Stimulated activated CD4-positive, alpha-beta T cell treated with anti-CD3 and anti-CD28 coated beads, Interleukin-15, amount 100 ng/mL, for 1 hour (primary cell): ENCODE data around the gene RPL28.

Source experiments
- DNase-seq, 2 donors: peaks; one replicate each; pipeline ENCODE4 v3.0.0-alpha.2; 2020; ENCODE audit warnings: low read depth in 1 of 2, low spot score in 1 of 2

RPL28 gene

DNA sequence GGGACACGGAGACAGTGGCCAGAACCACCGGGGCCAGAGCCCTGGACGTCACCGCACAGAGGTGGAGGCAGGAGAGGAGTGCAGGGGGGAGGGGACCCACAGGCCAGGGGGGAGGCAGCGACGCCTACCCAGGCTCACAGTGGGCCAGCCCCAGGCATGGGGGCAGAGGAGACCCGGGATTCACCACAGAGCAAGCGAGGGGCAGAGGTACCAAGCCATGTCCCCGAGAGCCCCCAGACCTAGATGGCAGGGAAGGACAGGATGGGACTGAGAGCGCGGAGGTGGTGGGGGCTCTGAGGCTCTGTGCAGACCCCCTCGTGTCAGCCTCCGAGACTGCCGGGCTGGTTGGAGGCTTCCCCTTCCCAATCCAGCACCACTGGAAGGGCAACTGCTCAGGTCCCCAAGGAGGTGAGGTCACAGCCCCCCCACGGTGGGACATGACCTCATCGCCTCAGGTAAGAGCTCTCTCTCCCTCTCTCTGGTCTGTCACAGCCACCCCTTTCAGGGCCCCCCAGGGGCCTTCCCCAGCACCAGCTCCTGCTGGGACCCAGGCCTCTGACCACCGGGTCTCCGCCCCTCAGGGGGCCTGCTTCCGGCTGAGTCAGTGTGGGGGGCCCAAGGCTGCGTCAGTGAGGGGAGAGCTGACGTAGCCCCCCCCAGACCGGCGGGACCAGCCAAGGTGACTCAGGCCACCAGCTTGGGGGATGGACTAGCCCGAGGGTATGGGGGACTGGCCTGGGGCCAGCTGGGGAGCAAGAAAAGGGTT is 13.2 kb upstream of the RPL28 start:
- no peak for DNase-seq

DNA sequence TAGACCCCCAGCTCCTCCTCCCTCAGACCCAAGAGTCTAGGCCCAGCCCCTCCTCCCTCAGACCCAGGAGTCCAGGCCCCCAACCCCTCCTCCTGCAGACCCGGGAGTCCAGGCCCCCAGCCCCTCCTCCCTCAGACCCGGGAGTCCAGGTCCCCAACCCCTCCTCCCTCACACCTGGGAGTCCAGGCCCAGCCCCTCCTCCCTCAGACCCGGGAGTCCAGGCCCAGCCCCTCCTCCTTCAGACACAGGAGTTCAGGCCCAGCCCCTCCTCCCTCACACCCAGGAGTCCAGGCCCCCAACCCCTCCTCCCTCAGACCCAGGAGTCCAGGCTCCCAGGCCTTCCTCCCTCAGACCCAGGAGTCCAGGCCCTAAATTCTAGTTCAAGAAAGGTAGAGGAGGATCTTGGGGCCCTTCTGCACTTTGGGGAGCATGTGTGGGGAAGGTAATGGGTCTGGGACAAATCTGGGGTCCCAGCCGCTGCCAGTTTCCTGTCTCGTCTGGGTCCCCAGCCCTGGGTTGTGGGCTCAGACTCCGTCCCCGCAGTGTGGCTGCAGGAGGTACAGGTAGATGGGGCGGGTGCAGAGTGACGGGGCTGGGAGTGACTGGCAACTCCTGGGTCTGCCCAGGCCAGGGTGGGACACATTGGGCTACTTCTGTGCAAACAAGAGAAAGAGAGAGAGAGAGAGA is 12.3 kb upstream of the RPL28 start:
- DNase-seq: no peak

DNA sequence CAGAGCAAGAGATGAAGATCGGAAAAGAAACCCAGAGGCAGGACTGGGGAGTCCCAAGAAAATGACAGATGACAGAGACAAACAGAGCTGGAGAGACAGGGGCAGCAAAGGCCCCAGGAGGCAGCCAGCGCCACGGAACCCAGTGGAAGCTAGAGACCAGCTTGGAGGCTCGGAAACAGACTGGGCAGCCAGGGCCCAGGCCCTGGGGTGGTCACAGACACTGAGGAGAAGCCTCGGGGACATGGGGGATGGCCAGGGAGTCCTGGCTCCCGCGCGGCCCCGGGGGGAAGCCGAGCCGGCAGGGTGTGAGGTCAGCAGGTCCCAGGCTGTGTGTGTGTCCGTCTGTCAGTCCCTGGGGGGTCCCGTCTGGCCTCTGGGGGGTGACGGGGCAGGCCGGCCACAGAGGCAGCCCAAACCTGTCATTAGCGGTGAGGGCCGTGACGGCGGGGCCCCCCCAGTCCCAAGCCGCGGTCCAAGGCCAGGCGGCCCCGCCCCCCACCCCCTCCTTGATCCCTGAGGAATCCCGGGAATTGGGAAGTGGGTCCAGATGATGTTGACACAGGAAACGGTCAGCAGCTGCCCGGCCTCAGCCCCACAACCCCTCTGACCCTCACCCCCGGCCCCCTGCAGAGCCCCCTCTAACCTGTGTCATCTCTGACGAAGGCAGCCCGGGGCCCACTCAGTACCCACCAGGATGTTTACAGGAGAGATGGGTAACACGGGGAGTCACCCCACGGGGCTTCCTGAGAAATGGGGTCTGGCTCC is 11.6 kb upstream of the RPL28 start:
- no peak for DNase-seq

DNA sequence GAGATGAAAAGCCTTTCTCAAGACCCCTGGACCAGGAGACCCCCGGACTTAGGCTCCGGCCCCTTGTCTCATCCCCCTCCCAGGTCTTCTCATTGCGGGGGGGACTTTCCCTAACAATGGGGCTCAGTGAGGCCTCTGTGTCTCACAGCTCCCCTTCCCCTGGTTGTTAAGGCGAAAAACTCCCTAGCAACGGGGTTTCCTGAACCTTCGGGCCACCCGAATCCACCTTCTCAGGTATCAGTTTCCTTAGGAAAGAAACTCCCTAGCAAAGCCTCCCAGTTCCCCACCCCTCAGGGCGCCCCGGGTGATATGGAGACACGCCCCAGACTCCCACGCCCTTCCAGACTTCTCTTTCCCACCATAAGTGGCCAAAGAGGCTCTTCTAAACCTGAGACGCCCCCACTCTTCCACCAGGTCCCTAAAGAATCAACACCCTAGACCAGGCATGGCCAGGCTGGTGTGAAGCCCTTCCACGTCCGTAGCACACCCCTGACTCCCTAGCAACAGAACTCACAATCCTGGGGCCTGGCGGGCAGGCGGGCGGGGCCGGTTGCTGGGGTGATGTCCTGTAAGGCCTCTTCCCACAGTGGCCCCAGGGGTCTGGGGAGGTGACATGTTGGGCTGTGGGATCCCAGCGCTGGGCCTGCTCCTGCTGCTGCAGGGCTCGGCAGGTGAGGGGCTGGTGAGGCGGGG is 9.3 kb upstream of the RPL28 start, which contains the start of gene TMEM190:
TMEM190 (plus strand) TSS at position 586 of the 693 bp plus-strand sequence; CDS start at position 614, 28 bp downstream.
- DNase-seq: no peak

DNA sequence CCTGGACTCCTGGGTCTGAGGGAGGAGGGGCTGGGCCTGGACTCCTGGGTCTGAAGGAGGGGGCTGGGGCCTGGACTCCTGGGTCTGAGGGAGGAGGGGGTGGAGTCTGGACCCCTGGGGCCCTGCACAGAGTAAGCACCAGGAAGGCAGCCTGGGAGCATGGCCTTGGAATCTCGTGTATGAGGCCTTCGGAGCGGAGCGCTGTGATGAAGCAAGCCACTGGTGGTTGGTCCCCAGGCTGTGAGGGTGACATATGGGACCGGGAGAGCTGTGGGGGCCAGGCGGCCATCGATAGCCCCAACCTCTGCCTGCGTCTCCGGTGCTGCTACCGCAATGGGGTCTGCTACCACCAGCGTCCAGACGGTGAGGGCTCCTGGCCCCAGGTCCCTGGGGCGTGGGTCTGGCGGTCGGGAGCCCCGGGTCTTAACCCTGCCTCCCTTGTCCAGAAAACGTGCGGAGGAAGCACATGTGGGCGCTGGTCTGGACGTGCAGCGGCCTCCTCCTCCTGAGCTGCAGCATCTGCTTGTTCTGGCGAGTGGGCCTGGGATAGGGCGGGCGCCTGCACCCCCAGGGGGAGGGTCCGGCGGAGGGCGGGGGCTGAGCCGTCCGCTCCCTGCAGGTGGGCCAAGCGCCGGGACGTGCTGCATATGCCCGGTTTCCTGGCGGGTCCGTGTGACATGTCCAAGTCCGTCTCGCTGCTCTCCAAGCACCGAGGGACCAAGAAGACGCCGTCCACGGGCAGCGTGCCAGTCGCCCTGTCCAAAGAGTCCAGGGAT is 8.2 kb upstream of the RPL28 start:
- no peak for DNase-seq

DNA sequence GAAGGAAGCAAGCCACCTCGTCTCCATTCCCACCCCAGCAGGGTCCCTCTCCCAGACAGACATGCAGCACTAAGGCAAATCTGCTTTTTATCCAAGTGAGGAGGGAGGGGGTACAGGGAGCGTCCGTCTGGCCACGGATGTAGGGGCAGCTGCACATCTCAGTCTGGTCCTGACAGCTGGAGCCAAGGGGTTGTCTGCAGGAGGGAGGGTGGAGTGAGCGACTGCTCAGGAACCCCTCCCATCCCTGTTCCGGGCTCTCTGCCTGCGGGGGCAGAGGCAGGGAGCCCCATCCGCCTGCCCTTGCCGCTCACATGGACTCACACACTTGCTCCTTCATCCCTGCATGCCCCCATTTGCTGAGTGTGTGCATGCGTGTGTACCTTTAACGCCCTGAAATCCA is 6.6 kb upstream of the RPL28 start:
- no peak for DNase-seq

DNA sequence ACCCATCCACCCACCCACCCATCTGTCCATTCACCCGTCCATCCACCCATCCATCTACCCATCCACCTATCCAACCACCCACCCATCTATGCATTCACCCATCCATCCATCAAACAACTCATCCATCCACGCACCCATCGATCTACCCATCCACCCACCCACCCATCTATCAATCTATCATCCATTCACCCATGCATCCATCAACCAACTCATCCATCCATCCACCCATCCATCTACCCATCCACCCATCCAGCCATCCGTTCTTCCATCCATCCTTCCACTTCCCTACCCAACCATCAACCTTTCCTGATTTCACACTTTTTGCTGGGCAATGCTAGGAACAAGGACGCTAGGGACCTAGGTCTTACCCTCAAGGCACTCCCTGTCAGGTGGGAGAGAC is 3.7 kb upstream of the RPL28 start:
- no peak for DNase-seq

DNA sequence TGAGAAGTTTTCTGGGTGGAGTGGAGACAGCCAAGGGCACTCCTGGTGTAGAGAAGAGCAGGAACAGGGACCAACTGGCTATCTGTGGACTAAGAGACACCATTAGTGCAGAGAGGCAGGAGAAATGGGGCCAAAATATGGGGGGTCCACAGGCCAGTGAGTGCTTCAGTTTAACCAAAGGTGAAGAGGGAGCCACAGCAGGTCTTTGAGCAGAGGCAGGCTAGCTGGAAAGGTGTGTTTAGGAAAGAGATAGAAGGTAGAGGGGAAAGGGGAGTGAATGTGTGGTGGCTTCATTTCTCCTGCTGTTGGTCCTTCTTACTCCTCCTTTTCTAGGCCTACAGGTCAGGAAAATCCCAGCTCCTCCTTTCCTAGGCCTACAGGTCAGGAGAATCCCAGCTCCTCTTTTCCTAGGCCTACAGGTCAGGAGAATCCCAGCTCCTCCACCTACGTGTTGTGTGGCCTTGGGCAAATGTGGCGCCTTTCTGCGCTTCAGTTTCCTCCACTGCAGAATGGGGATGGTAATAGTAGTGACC is 3.1 kb upstream of the RPL28 start:
- no peak for DNase-seq

DNA sequence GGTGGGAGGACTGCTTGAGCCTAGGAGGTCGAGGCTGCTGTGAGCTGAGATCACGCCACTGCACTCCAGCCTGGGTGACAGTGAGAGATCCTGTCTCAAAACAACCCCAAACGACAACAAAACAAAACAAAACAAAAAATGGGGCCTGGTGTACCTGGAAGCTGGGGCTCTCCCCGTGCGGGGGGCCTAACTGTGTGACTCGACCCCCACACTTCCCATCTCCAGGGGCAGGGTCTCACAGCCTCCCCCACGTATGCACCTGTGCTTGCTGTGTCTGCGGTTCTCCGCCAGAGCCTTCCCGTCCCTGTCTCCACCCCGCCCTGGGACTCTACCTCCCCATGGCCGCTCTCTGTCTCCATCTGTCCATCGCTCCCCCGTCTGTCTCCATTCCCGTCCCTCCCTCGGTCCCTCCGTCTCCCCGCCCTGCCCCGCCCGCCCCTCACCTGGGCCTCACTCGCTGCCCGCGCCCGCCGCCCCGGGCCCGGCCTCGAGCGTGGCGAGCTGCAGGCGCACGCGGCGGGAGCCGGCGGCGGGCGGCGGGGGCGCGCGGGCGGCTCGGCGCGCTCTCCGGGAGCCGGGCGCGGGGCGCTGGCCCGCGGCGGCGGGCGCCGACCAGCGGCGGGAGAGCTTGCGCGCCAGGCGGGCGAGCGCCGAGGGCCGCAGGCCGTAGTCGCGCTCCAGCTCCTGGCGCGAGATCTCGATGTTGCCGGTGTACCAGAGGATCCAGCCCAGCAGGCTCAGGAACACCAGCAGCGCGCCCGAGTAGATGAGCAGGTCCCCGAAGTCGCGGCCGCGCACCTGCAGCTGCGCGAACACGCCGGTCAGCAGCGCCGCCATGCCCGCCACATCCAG is 2.2 kb upstream of the RPL28 start:
- DNase-seq: peak in 1 of 2 donors; percentile 33

DNA sequence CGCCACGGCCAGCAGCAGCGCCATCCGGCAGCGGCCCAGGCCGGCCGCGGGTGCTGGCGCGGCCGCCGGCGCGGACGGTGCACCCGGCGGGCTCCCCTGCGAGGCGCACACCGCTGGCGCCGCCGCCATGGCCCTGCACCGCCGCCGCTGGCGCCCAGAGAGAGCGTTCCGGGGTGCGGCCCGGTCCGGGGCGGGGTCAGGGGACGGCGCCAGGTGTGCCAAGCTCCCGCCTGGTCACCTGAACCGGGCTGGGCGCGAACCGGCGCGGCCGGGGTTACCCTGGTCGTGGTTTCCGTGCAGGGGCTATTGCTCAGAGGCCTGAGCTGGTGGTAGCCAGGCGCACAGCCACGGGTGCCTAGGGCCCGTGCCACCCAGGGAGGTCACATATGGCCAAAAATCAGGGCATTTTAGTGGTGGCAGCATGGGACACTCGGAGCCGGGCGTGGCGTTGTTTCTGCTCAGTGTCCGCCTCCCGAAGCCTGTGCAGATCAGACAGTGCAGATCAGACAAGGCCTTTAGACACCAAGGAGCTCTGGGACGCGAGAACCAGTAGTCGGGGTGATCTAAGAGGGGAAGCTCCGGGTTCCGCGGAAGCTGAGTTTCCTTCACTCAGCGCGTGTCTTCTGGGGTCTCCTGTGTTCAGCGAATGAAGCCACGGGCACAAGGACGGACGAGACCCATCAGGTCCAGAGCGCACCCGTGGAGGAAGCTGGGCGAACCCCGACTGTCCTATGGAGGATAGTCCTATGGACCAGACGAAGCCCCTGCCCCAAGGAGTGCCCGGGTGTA is 1.4 kb upstream of the RPL28 start, which contains the start of gene TMEM238:
TMEM238 (minus strand) TSS at position 162 of the 789 bp plus-strand sequence; CDS start at position 129, 33 bp downstream.
- no peak for DNase-seq

DNA sequence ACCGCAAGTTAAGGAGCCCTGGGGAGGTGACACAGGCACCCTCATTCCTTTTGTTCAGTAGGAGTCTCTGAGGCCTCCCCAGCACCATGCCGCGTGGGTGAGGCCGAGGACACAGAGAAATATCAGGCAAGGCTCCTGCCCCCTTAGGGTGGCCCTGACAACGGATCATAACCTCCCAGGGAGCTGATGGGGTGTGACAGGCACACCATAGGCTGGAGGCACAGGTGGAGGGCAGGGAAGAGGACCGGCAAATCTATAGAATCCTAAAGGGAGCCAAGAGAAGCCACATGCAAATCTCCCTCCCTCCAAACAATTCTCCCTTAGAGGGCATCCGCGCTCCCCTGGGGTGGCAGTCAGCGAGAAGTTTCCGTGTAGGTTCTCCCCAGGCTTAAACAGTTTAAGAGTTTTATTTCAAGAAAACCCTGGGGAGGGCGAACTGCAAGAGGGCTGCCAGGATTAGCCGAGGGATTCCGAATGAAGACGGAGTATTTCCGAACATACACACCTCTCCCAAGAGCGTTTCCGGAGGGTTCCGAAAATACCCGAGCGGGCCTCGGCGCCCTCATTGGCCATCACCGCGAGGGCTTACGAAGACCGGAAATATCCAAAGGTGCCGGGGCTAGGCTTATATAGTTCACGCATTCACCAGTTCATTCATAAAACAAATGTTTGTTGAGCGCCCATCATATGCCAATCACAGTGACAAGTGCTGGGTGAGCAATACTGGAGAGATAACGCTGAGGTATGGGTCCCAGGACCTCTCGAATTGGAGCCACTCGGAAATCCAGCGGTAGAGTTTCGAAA is 610 bp upstream of the RPL28 start:
- peak; percentile 88 to 93 for DNase-seq

DNA sequence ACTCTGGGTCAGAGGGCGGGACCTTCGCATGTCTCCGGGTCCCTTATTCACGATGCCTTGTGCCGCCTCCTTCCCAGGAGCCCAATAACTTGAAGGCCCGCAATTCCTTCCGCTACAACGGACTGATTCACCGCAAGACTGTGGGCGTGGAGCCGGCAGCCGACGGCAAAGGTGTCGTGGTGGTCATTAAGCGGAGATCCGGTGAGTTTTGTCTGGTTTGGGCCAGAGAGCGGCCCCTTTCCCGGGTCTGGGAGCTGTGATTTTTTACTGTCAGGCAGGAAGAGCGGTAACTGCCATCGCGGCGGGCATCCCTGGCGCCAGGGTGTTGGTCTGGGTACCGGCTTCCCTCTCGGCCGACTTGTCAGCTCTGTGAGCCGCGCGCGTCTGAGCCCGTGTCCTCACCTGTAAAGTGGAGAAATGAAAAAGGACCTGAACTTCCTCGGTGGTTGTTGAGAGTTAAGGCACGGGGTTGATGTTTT is 800 bp downstream of the RPL28 start:
- no peak for DNase-seq

DNA sequence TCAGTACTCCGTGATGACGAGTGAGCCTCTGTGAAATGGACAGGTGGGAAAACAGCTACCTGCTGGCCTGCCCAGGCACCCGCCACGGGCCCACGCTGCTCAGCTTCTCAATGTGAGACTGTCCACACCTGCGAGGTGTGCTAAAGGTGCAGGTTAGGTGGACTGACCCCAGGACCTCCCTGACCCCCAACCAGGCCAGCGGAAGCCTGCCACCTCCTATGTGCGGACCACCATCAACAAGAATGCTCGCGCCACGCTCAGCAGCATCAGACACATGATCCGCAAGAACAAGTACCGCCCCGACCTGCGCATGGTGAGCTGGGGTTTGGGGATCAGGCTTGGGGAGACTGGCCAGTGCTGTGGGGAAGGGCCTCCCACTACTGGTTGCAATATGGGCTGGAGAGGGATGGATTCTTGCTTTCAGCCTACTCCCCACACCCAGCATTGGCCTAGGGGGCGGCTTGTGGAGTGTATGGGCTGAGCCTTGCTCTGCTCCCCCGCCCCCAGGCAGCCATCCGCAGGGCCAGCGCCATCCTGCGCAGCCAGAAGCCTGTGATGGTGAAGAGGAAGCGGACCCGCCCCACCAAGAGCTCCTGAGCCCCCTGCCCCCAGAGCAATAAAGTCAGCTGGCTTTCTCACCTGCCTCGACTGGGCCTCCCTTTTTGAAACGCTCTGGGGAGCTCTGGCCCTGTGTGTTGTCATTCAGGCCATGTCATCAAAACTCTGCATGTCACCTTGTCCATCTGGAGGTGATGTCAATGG is 2.2 kb downstream of the RPL28 start:
- no peak for DNase-seq

DNA sequence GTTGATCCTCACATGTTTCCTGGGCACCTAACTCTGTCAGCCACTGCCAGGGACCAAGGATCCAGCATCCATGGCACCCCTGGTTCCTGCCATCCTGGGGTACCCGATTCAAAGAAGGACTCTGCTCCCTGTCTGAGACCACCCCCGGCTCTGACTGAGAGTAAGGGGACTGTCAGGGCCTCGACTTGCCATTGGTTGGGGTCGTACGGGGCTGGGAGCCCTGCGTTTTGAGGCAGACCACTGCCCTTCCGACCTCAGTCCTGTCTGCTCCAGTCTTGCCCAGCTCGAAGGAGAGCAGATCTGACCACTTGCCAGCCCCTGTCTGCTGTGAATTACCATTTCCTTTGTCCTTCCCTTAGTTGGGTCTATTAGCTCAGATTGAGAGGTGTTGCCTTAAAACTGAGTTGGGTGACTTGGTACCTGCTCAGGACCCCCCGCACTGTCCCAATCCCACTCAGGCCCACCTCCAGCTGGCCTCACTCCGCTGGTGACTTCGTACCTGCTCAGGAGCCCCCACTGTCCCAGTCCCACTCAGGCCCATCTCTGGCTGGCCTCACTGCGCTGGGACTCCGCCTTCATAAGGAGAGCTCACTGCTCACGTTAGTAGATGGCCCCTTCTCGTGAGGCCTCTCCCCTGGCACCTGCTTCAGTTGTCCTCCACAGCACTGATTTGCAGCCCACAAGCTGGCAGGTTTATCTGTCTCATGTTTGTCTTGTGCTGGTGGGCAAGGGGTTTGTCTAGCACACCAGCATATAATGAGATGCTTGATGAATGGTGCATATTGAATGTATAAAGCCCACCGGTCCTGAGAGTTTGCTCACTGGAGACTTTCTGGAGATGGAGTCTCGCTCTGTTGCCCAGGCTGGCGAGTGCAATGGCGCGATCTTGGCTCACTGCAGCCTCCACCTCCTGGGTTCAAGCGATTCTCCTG is 3.9 kb downstream of the RPL28 start:
- DNase-seq: no peak

DNA sequence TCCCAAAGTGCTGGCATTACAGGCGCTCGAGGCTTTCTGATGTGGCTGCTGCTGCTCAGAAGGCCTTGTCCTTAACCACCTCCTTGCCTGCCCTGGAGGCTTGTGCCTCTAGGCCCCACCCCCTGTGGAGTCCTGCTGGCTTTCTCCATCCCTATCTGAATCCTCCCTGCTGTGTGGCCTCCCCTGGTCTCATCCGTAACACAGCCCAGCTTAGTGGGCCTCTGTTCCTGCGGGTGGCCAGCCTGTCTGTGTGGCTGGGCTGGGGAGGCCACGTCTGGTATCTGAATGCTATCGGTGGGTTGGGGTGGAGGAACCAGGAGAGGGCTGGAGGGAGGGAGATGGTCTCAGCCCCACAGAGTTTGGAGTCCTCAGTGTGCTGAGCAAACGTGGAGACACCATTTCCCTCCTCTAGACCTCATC is 4.7 kb downstream of the RPL28 start:
- no peak for DNase-seq
